ENCODE measurements around the gene PRKN.

DNA sequence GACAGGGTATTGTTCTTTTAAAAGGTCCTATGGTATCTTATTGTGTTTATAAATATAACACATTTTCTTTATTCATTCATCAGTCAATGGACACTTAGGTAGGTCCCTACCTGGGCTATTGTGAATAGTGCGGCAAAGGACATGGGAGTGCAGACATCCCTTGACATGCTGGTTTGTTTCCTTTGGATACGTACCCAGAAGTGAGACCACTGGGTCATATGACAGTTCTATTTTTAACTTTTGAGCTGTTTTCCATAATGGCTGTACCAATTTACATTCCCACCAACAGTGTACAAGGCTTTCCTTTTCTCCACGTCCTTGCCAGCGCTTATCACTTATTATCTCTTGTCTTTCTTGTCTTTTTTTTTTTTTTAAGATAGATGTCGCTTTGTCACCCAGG is 627.5 kb downstream of the PRKN start:
- no peak for TF ChIP-seq CTCF (IDR thresholded peaks at IDR 0.05; ENCODE audit: low read length)
- no peak for TF ChIP-seq EZH2 (IDR thresholded peaks at IDR 0.05; ENCODE audit: borderline replicate concordance, low read length)

Data from OCI-LY1 (cell line).